PC-9 (cell line): ENCODE data around the gene ZDHHC3.

Experiments
- CTCF ChIP-seq: fragments of 200-600 bp; sonication (generic); conservative IDR thresholded peaks from 2 replicates; pipeline ENCODE4 v1.6.1; 2017; ENCODE audit warnings: mixed run types, antibody characterized with exemption, mild to moderate bottlenecking, moderate library complexity
- EZH2 ChIP-seq: fragments of 200-600 bp; sonication (generic); IDR thresholded peaks from 2 replicates; pipeline ENCODE4 v1.8.0; 2017; ENCODE audit warnings: antibody characterized with exemption, low read depth

GRCh38 chr3:44932986-44933944 lies 42.7 kb downstream of the ZDHHC3 start:
- TF ChIP-seq EZH2: no peak
- TF ChIP-seq CTCF: no peak
